Neural progenitor cell (in vitro differentiated cells): ENCODE measurements around the gene COL4A2.
"Not testable (repeated sequence)": the region's sequence is repeated elsewhere in the genome, so short reads cannot be mapped to it uniquely, and the experiment has no call there.

Experiments used
- EZH2phosphoT487 ChIP-seq: fragments of 200-600 bp; sonication (generic); IDR thresholded peaks from 2 replicates; pipeline ENCODE4 v1.6.1; 2017; ENCODE audit warnings: antibody characterized with exemption
- TF ChIP-seq, protein P1 (sequence below): fragments of 200-600 bp; sonication (generic); IDR thresholded peaks from 2 replicates; pipeline ENCODE4 v1.5.1; 2017; ENCODE audit warnings: antibody characterized with exemption, mild to moderate bottlenecking

- TF ChIP-seq, protein P1, sequence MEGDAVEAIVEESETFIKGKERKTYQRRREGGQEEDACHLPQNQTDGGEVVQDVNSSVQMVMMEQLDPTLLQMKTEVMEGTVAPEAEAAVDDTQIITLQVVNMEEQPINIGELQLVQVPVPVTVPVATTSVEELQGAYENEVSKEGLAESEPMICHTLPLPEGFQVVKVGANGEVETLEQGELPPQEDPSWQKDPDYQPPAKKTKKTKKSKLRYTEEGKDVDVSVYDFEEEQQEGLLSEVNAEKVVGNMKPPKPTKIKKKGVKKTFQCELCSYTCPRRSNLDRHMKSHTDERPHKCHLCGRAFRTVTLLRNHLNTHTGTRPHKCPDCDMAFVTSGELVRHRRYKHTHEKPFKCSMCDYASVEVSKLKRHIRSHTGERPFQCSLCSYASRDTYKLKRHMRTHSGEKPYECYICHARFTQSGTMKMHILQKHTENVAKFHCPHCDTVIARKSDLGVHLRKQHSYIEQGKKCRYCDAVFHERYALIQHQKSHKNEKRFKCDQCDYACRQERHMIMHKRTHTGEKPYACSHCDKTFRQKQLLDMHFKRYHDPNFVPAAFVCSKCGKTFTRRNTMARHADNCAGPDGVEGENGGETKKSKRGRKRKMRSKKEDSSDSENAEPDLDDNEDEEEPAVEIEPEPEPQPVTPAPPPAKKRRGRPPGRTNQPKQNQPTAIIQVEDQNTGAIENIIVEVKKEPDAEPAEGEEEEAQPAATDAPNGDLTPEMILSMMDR, result not testable (repeated sequence)
- TF ChIP-seq EZH2phosphoT487, result not testable (repeated sequence)
These were observed 6.6 kb downstream of the COL4A2 start for GRCh38 chr13:110313733-110314132.
